Measurements from ENCODE around the gene SSR1.
"Not testable (repeated sequence)": the region's sequence is repeated elsewhere in the genome, so short reads cannot be mapped to it uniquely, and the experiment has no call there.

SSR1 gene

DNA sequence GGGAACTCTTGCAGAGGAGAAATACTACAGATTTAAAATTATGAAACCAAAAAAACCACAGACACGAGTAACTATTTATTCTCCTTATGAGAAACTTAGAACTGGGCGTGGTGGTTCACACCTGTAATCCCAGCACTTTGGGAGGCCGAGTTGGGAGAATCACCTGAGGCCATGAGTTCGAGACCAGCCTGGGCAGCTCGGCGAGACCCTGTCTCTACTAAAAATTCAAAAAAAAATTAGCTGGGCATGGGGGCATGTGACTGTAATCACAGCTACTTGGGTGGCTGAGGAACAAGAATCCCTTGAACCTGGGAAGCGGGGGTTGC, 36.8 kb downstream of the SSR1 start:
- no peak for DNase-seq (ENCODE audit: low spot score)

DNA sequence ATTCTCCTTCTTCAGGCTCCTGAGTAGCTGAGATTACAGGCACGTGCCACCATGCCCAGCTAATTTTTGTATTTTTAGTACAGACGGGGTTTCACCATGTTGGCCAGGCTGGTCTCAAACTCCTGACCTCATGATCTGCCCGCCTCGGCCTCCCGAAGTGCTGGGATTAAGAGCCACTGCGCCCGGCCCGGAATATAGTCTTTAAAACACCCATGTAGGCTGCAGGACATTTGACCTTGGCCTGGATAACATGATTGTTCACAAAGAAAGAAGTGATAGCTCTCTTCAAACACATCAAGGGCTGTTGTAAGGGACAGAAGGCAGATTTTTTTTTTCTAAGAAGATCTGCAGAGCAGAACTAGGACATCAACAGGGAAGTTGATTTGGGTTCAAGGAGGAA, 38.5 kb downstream of the SSR1 start:
- DNase-seq (ENCODE audit: low spot score), result not testable (repeated sequence)

DNA sequence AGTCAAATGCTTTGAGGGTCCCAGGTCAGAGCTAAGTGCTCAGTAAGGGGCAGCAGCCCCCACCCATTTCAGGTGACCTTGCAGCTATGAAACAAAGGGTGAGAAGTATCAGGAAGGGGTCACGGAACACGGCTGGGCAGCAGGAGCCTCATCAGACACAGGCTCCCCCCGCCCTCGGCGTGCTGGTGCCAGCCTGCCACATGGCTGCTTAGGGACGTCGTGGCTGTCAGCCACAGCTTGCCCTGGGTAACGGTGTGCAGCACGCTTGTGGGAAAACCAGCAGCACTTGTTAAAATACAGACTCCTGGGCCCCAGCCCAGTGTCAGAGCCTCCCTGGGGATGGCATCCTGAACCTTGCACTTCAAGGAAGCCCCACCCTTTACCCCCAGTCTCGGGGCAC, 39.3 kb downstream of the SSR1 start:
- no peak for DNase-seq (ENCODE audit: low spot score)

DNA sequence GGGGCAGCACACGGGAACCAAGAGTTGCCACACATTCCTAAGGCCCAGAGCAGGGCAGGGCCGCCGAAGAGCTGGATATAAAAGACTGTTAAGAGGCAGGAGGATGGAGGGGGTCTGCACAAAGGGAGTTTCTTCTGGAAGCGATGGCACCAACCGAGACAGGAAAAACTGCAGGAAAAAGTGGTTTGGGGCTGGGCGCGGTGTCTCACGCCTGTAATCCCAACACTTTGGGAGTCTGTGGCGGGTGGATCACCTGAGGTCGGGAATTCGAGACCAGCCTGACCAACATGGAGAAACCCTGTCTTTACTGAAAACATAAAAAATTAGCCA, 41.8 kb downstream of the SSR1 start:
- no peak for DNase-seq (ENCODE audit: low spot score)

DNA sequence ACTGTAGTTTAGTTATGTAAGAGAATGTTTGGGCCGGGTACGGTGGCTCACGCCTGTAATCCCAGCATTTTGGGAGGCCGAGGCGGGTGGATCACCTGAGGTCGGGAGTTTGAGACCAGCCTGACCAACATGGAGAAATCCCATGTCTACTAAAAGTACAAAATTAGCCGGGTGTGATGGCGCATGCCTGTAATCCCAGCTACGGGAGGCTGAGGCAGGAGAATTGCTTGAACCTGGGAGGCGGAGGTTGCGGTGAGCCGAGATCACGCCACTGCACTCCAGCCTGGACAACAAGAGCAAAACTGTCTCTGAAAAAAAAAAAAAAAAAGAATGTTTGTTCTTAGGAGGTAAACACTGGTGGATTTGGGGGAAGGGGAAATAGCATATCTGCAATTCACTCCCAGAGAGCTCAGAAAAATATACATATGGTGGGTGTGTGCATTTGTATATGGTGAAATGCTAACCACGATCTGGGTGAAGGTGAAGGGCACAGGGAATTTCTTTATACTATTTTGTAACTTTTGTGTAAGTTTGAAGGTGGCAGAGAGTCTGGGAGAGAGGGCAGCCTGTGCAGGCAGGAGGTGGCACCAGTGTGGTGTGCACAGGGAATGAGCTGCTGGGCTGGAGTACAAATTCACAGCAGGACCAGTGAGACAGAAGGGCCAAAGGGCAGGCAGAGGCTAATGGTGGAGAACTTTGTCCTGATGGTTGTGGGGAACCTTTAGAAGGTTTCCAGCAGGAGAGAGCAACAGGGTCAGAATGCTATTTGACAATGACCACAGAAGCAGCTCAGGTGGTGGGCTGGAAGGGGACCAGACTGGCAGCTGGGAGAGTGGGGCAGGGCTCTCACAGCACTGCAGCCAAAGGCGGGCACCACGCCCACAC, 42.4 kb downstream of the SSR1 start:
- no peak for DNase-seq (ENCODE audit: low spot score)

DNA sequence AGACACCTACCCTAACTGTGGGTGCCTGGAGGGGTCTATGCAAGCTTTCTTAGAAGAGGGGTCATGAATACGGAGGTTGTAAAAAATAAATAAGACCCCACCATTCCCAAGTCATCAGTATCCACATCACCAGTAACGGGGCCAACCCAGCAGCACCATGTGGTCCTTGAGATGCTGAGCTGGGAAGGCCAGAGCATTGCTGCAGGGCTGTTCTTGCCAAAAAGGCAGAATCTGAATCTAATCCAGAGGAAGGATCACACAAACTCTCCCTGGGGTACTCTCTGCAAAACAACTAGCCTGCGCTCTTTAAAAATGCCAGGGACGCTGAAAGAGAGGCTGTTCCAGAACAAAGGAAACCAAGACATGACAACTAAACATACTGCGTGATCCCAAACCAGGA, 43.2 kb downstream of the SSR1 start:
- no peak for DNase-seq (ENCODE audit: low spot score)

DNA sequence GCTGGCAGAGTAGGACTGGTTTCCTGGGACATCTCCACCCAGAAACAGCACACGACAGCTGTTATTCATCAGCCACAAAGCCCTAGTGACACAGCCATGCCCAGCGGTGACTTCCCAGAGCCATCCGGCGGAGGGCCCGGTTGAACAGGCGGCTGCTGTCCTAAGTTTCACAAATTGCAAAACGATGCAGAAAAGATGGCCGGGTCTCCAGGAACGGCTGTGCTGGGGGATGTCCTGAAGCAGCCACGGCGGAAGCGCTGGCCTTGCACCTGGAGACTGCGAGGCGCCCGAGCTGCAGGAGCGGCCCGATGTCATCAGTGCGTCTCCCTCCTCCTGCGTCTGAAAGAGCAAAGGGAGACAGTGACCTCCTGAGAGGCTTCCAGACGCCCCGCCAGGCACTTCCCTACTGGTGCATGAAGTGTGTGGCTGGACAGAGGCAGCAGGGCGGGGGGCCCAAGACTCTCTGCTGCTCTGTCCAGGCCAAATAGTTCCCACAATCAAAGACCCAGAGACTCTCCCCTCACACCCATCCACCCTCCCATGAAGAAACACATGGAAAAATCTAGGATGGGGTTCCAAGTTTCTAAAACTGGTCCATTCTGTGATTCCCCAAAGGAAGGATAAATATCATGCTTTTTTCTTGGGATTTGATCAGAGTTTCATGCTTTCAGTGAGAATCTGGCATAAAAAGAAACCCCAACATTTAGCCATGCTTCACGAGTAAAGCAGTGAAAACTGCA, 44.0 kb downstream of the SSR1 start:
- DNase-seq (ENCODE audit: low spot score), result no peak

DNA sequence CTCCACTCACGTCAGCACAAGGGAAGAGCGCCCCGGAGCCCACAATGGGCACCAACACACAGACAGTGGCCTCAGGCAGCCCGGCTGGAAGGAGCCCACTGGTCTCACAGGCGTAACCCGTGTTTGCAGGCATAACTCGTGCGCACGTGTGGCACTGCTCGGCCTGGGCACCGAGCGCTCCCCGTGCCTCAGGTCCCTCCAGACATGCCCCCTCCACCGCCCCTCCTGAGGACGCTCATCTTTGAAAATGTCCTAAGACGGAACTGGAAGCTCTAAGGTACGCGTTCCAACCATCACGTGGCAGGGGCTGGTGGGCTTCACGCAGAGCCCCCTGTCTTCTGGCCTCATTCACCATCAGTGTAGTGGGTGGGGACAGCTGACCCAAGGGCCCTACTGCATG, 44.6 kb downstream of the SSR1 start:
- DNase-seq (ENCODE audit: low spot score), result no peak

DNA sequence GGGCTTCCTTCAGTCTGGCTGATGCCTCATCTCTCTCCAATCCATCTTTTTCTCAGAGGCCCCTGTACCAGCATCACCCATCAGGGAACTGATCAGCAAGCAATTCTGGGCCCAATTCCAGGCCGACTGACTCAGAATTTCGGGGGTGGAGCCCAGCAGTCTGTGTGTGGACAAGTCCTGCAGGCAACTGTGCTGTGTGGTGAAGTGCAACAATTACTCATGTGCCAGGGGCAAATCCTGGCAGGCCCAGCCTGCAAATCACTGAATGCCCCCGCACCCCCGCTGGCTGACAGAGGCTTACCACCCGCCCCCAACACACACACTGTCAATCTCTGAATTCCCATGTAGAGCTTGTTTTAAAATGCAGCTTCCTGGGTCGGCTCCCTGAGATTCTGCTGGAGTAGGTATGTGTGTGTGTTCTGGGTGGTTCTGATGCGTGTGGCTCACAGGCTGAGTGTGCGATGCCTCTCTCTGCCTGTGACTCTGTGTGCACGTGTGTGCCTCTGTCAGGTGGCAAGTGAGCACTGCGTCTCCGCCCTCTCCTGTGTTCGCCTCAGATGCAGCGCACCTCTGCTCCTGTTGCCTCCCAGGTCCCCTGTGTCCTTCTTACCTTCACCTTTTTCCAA, 45.4 kb downstream of the SSR1 start:
- DNase-seq (ENCODE audit: low spot score), result peak; percentile 59

DNA sequence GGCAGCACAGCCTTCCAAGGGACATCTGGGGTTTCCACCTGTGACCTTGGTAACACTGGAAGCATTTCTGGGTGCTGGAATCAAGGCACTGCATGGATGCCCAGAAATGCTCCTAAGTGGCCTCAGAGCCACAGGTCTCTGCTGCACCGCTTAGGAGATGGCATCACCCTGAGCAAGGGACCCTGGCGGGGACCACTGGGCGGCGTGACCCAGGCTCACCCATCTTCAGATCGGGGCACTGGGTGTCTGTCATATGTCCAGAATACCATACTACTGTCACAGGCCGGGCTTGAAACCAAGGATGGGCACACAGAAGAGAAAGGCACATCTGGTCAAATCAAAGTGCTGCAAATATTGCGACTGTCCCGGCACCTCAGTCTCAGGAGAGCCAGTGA, 45.9 kb downstream of the SSR1 start:
- no peak for DNase-seq (ENCODE audit: low spot score)

DNA sequence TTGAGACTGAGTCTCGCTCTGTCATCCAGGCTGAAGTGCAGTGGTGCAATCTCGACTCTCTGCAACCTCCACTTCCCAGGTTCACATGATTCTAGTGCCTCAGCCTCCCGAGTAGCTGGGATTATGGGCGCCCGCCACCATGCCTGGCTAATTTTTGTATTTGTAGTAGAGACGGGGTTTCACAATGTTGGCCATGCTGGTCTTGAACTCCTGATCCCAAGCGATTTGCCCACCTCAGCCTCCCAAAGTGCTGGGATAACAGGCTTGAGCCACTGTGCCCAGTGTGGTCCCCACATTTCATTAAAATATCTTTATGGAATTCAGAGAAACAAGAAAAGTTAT, 47.6 kb downstream of the SSR1 start:
- DNase-seq (ENCODE audit: low spot score), result not testable (repeated sequence)

DNA sequence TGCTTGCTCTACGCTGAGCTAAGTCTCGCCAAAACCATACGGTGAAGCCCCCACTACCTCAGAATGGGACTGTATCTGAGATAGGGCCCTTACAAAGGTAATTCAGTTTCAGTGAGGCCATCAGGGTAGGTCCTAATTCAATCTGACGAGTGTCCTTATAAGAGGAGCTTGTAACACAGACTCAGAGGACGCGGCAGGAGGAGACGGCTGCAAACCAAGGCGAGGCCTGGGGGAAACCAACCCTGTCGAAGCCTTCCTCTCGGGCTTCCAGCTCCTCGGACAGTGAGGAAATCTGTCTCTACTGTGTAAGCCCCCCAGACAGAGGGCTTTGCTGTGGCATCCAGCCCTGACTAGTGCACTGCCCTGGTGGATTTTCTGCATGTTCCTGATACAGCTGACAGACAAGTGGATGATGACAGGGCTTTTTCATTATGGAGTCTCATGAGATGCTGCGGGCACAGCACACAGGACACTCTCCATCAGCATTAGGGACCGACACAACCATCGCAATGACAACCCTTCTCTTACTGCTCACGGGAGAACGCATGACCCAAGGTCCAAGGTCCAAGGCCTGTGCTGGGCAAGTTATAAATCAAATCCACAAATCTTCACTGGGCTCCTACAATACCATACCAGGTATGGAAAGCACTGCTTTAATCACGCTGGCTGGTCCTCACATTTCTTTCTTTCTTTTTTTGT, 48.2 kb downstream of the SSR1 start:
- no peak for DNase-seq (ENCODE audit: low spot score)

DNA sequence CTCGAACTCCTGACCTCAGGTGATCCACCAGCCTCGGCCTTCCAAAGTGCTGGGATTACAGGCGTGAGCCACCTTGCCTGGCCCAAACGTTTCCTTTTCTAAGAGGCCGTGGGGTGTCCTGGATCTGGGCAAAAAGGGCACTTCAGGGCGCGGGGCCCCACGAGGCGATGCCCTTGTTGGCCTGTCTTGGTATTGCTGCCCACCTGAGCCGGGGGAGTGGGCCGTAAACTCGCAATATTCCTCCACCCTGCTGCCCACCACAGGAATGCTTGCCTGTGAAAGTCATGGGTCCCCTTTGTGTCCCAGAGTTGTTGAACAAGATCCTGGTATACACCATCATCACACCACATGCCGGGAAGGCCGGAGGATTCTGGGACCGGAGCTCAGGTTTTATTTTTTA, 49.0 kb downstream of the SSR1 start:
- no peak for DNase-seq (ENCODE audit: low spot score)

DNA sequence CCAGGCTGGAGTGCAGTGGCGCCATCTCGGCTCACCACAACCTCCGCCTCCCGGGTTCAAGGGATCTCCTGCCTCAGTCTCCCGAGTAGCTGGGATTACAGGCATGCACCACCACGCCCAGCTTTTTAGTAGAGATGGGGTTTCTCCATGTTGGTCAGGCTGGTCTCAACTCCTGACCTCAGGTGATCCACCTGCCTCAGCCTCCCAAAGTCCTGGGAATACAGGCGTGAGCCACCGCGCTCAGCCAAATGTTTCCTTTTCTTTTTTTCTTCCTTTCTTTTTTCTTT, 49.5 kb downstream of the SSR1 start:
- not testable (repeated sequence) for DNase-seq (ENCODE audit: low spot score)

DNA sequence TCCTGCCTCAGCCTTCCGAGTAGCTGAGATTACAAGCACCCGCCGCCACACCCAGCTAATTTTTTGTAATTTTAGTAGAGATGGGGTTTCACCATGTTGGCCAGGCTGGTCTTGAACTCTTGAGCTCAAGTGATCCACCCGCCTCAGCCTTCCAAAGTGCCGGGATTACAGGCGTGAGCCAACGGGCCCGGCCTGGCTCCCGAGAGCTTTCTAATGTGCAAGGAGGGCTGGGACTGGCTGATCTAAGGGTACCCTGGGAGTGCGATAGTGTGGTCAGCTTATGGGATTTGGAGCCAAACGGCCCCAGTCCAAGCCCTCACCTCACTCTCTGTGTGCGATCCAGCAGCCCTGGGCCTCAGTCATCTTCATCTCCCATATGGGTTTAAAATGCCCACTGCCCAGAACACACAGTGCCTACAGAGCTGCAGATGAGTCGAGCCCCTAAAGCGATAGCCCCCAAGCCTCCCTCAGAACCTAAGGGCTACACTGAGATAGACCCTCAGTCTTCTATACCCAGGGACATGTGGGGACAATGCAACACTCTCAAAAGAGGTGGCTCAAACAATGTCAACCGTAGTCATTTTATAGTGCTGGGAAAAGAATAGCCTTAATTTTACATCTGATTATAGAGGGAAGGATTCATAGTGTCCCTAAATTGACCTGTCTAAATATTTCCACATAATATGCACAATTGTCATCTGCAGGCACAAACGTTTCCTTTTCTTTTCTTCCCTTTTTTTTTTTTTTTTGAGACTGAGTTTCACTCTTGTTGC, 50.1 kb downstream of the SSR1 start:
- no peak for DNase-seq (ENCODE audit: low spot score)

DNA sequence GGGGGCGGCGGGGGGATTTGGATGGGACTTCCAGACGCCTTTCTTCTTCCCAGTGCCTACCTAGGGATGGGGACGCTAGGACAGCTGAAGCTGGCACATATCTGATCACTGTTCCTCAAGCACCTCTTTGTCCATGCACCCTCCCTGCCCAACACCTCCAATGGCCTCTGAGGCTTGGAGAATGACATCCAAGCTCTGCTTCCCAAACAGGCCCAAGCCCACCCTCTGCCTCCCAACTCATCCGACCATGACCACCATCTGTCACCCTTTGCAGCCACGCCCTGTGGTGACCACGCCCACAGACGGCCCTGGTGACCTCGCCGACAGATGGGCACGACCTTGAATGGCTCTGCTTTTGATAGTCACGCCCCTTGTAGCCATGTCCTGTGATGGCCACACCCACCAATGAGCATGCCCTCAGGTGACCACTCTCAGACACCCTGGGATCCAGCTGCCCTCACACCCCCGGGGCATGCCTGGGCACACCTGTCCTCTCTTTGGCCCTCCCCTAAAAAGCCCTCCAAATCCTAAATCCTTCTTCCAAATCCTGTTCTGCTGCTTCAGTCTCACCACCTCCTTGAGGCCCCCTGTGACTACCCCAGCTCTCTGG, 51.0 kb downstream of the SSR1 start:
- DNase-seq (ENCODE audit: low spot score), result peak; percentile 26

DNA sequence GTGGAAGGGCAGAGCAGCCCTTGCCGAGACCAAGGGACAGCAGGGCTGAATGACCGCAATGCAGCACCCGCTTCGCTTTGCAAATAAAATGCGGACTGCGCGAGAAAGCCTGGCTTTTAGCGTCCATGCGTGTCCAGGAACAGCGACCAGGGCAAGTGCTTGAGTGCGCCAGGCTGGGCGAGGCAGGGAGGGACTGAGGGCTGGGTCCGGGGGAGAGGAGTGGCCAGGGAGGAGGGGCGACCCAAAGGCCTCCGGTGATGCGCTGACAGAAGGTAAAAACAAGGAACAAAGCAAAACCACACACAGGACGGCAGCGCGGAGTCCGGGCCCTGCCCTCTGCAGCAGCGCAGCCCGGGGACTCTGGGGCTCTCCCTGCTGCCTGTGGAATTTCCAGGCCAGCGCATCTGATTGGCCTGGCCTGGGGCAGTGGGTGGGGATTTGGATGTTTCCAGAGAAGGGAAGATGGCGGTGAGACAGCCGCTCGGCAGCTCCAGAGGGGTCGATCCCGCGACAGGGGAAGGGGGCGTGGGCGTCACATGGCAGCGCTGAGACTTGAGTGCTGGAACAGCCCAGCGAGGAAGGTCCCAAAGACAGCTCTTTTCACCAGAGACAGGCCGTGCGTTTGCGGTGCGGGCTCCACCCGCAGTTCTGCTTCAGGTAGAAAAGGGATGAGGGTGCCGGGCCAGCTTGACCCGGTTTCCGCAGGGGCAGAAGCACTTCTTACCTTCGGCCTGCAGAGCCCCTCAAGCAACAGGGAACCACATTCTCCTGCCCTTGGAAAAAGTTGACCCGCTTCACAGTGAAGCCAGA, 51.8 kb downstream of the SSR1 start:
- DNase-seq (ENCODE audit: low spot score), result peak; percentile 93

DNA sequence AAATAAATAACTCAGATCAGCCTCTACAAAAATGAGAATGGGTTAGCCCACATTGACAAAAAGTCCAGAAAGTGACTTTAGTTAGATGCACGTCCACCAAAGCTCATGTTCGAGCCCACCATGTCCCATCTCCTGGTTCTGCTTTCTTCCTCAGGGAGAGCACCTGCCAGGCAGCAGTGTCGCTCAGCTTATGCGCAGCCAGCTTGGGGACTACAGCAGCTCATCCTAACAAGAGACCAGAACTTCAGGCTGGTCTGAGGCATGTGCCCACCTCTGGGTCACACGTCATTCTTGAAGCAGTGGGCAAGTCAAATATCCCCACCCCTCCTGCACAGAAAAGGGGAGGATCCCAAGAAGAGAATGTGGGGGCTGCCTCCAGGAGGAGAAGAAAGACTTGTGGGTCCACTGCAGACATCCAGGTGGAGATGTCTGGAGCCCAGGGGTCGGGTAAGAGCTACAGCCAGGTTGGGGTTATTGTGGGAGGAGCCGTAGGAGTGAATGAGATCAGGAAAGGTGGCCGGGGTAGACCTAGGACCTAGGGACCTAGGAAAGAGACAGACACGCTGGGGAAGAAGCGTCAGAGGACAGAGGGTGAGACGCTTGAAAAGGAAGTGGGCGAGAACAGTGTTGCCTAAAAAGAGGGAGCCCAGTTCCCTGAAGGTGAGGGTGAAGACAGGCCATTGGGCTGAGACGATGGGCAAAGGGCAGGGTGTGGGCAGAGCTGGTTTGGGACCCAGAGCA, 52.5 kb downstream of the SSR1 start:
- no peak for DNase-seq (ENCODE audit: low spot score)

DNA sequence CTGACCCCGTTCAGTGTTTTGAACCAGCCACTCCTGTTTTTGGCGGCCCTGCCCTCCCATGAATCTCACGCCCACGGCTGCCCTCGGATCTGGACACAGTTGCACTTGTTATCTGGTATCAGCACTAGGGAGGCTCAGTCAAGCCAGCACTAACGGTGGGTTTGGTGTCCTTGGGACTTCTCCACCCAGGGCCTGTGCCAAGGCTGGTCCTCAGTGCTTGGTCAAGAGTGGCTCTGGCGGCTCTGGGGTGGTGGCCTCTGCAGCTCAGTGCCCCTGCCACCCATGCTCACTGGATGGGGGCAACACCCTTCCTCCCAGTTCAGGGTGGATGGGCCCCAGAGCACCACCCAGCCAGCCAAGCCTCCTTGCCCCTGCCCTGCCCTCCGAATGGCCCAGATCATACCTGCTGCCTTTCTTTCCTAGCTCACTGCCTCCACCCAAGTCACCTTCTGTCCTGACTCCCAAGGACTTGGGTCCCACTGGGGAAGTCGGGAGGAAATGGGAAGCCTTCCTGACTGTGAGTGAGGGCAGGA, 54.7 kb downstream of the SSR1 start:
- DNase-seq (ENCODE audit: low spot score), result no peak
